HepG2 (cell line): ENCODE data around the gene MTSS2. TPM values are rescaled to one million over a fixed set of nuclear protein-coding genes. Genes with fewer than 3 reads are reported as not detected.

Experiments used
- ATAC-seq: fragments of 200-7000 bp; cut with Tn5 transposase; 3 replicates; pipeline ENCODE4 v1.9.1; 2020; ENCODE audit warnings: mild to moderate bottlenecking, moderate library complexity
- BruUV-seq: library from RNA; stranded (reverse); fragments of 400-500 nt; replicated peaks from 2 replicates; lab custom pipeline; 2021; lab: Mats Ljungman, UMichigan
- CTCF ChIA-PET: fragments of 300-600 bp; formaldehyde crosslinking; extraction: SDS; loops from one replicate; lab custom pipeline; 2021; ENCODE audit warnings: low total read pairs, inconsistent platforms, low intra/inter-chr PET ratio; lab: Yijun Ruan, JAX
- POLR2A ChIA-PET: fragments of 350-600 bp; sonication (Branson Sonifier 250); formaldehyde crosslinking; loops from one replicate; lab custom pipeline; 2020; ENCODE audit warnings: antibody characterized with exemption, inconsistent platforms; lab: Yijun Ruan, JAX
- DNase-seq: peaks from one replicate; pipeline ENCODE4 v3.0.0-alpha.2; 2015; ENCODE audit warnings: low spot score
- FAIRE-seq: peaks from 3 replicates; lab custom pipeline; 2011; peaks lifted over from hg19 to GRCh38; lab: Jason Lieb, UNC
- H2AFZ ChIP-seq: one replicate; pipeline ENCODE4 v1.6.1; 2011; ENCODE audit warnings: low read length, inconsistent platforms
- H3K27ac ChIP-seq: fragments of 300-600 bp; 3 replicates; pipeline ENCODE4 v1.8.0; 2011; ENCODE audit warnings: mixed run types, mild to moderate bottlenecking, mixed read lengths, low read length, inconsistent platforms; ENCODE audit not compliant: insufficient read depth; ENCODE audit errors: extremely low read length
- H3K27me3 ChIP-seq, 2 experiments: fragments of 200-600 bp in 1 of 2; 2 replicates in 1 of 2; 3 replicates in 1 of 2; pipeline versions ENCODE4 v1.6.0 to v1.8.0; 2011; ENCODE audit warnings: low read length in 2 of 2, mild to moderate bottlenecking in 2 of 2, moderate library complexity in 2 of 2, inconsistent platforms in 1 of 2; ENCODE audit not compliant: insufficient read depth in 2 of 2, control insufficient read depth in 1 of 2
- H3K36me3 ChIP-seq, 2 experiments: fragments of 200-600 bp in 1 of 2; replicated peaks in 1 of 2; 2 replicates in 1 of 2; 3 replicates in 1 of 2; pipeline versions ENCODE4 v1.5.1 to v1.8.0; 2011; ENCODE audit warnings: low read length in 2 of 2, inconsistent platforms in 1 of 2; ENCODE audit not compliant: insufficient read depth in 2 of 2, control insufficient read depth in 1 of 2
- H3K4me1 ChIP-seq: 2 replicates; pipeline ENCODE4 v1.5.1; 2012; ENCODE audit warnings: low read length, inconsistent platforms; ENCODE audit not compliant: insufficient read depth
- H3K4me2 ChIP-seq: 2 replicates; pipeline ENCODE4 v1.6.0; 2011; ENCODE audit warnings: low read depth, low read length, inconsistent platforms
- H3K4me3 ChIP-seq, 3 experiments: fragments of 200-600 bp in 1 of 3; sonication (generic), shearing (Covaris generic) in 1 of 3; replicated peaks in 1 of 3; 2 replicates each; pipeline ENCODE4 v1.5.1; 2011 to 2016; ENCODE audit warnings: low read length in 3 of 3, inconsistent platforms in 2 of 3, low read depth in 2 of 3, mild to moderate bottlenecking in 2 of 3, control low read depth in 1 of 3, mixed read lengths in 1 of 3; ENCODE audit not compliant: insufficient read depth in 1 of 3
- H3K79me2 ChIP-seq: one replicate; pipeline ENCODE4 v1.6.1; 2011; ENCODE audit warnings: low read length, inconsistent platforms; ENCODE audit not compliant: insufficient read depth
- H3K9ac ChIP-seq: 2 replicates; pipeline ENCODE4 v1.6.0; 2011; ENCODE audit warnings: mild to moderate bottlenecking, low read depth, low read length, inconsistent platforms; ENCODE audit not compliant: insufficient read depth
- H3K9me3 ChIP-seq: 2 replicates; pipeline ENCODE4 v1.5.1; 2012; ENCODE audit warnings: mild to moderate bottlenecking, low read length
- H4K20me1 ChIP-seq: 2 replicates; pipeline ENCODE4 v1.6.0; 2011; ENCODE audit warnings: inconsistent platforms, mild to moderate bottlenecking, low read length, moderate library complexity; ENCODE audit not compliant: insufficient read depth
- BCL6 ChIP-seq: IDR thresholded peaks from 2 replicates; pipeline ENCODE4 v1.6.1; 2016; ENCODE audit warnings: missing genetic modification reagents, missing compliant biosample characterization
- BORCS8-MEF2B ChIP-seq: sonication (generic); formaldehyde crosslinking; IDR thresholded peaks from 2 replicates; pipeline ENCODE4 v1.8.0; 2022; ENCODE audit warnings: mild to moderate bottlenecking, missing genetic modification reagents
- DNMT1 ChIP-seq: sonication (generic); formaldehyde crosslinking; IDR thresholded peaks from 2 replicates; pipeline ENCODE4 v1.5.1; 2020; ENCODE audit warnings: mild to moderate bottlenecking, missing genetic modification reagents
- EHMT2 ChIP-seq: fragments of 200-600 bp; sonication (generic); IDR thresholded peaks from 2 replicates; pipeline ENCODE4 v1.7.0; 2017; ENCODE audit warnings: antibody characterized with exemption, low read depth, low read length, borderline replicate concordance
- HNRNPLL ChIP-seq: fragments of 200-400 bp; formaldehyde crosslinking; IDR thresholded peaks from 2 replicates; pipeline ENCODE4 v1.6.1; 2017; ENCODE audit warnings: mild to moderate bottlenecking, low read depth, low read length; ENCODE audit not compliant: poor library complexity, severe bottlenecking
- KMT2B ChIP-seq: IDR thresholded peaks from 2 replicates; pipeline ENCODE4 v1.6.1; 2016; ENCODE audit warnings: missing genetic modification reagents, missing compliant biosample characterization
- MIER2 ChIP-seq: IDR thresholded peaks from 2 replicates; pipeline ENCODE4 v1.6.1; 2016; ENCODE audit warnings: missing biosample characterization, missing genetic modification reagents
- NFRKB ChIP-seq: fragments of 450-650 bp; IDR thresholded peaks from 2 replicates; pipeline ENCODE4 v1.6.1; 2017
- SKI ChIP-seq: fragments of 450-650 bp; IDR thresholded peaks from one replicate; pipeline ENCODE4 v1.6.1; 2018; ENCODE audit warnings: mild to moderate bottlenecking; ENCODE audit not compliant: partially characterized antibody
- YY1 ChIP-seq: IDR thresholded peaks from 2 replicates; pipeline ENCODE4 v1.6.1; 2011; ENCODE audit warnings: low read length, low read depth, moderate library complexity, mild to moderate bottlenecking; ENCODE audit not compliant: insufficient read depth, insufficient replicate concordance
- ZFP36L1 ChIP-seq: sonication (generic); formaldehyde crosslinking; IDR thresholded peaks from 2 replicates; pipeline ENCODE4 v1.8.0; 2022; ENCODE audit warnings: mild to moderate bottlenecking, missing genetic modification reagents, moderate library complexity
- ZNF232 ChIP-seq: sonication (generic); formaldehyde crosslinking; IDR thresholded peaks from 2 replicates; pipeline ENCODE4 v1.4.0; 2020; ENCODE audit warnings: missing genetic modification reagents, borderline replicate concordance
- ZNF280B ChIP-seq: sonication (generic); formaldehyde crosslinking; IDR thresholded peaks from 2 replicates; pipeline ENCODE4 v1.5.0; 2020; ENCODE audit warnings: missing genetic modification reagents, mild to moderate bottlenecking, borderline replicate concordance
- ZNF30 ChIP-seq: sonication (generic); formaldehyde crosslinking; IDR thresholded peaks from 2 replicates; pipeline ENCODE4 v1.5.0; 2020; ENCODE audit warnings: mild to moderate bottlenecking, missing genetic modification reagents
- ZNF597 ChIP-seq: sonication (generic); formaldehyde crosslinking; IDR thresholded peaks from 2 replicates; pipeline ENCODE4 v1.5.0; 2020; ENCODE audit warnings: missing genetic modification reagents
- ZNF674 ChIP-seq: sonication (generic); formaldehyde crosslinking; IDR thresholded peaks from 2 replicates; pipeline ENCODE4 v1.5.0; 2020; ENCODE audit warnings: low read depth, mild to moderate bottlenecking, missing genetic modification reagents
- ZNF776 ChIP-seq: sonication (generic); formaldehyde crosslinking; IDR thresholded peaks from 2 replicates; pipeline ENCODE4 v1.4.0; 2020; ENCODE audit warnings: mild to moderate bottlenecking, missing genetic modification reagents
- WGBS: methylation state at CpG from one replicate; pipeline ENCODE4 v1.1.6; 2017; ENCODE audit warnings: low lambda C conversion rate; 5-methylcytosine and 5-hydroxymethylcytosine counted together
- in situ Hi-C: cut with HindIII; loops from 2 replicates; pipeline ENCODE4 v1.10.0; 2017; ENCODE audit warnings: low pct_unique_long_range_greater_than_20kb; ENCODE audit not compliant: extremely low pct_ligation_motif_present
- intact Hi-C: fragments of 100-400 bp; cut with micrococcal nuclease; formaldehyde crosslinking; loops from one replicate; pipeline ENCODE4 v1.10.0; 2022; ENCODE audit not compliant: unreplicated experiment
- polyA plus RNA-seq, 8 experiments: library from polyadenylated mRNA; depleted of rRNA in 3 of 8; stranded (reverse) in 7 of 8; unstranded in 1 of 8; fragments of >200 nt; fragmentation: Illumina TruSeq in 4 of 8; extraction: Trizol in 4 of 8; gene quantifications; 2 replicates each; pipeline versions ENCODE4 v1.2.1 to v1.2.3, GENCODE V29; 2011 to 2016; ENCODE audit warnings: low read depth in 4 of 8, missing spikeins in 1 of 8, mixed read lengths in 1 of 8; ENCODE audit not compliant: insufficient read depth in 1 of 8
- total RNA-seq, 5 experiments: library from RNA; depleted of rRNA; stranded (reverse); fragments of >200 nt; fragmentation: Illumina TruSeq; extraction: Trizol; gene quantifications; 2 replicates each; pipeline ENCODE4 v1.2.3, GENCODE V29; 2016; ENCODE audit warnings: low read depth in 1 of 5

MTSS2 gene
- total and polyA plus RNA-seq, 2 of the 13 experiments (the other 11 are each of a cell fraction or from before 2014, with no cell fraction given): 132 to 242 TPM

GRCh38 chr16:70658921-70659320 lies 26.9 kb downstream of the MTSS2 start:
- no peak for TF ChIP-seq DNMT1 (CRISPR knock-in tag)
- TF ChIP-seq BCL6: no peak
- TF ChIP-seq KMT2B (CRISPR knock-in tag): no peak
- no peak for TF ChIP-seq EHMT2
- TF ChIP-seq ZNF280B (CRISPR knock-in tag): no peak
- no peak for TF ChIP-seq MIER2 (CRISPR knock-in tag)
- TF ChIP-seq ZNF674 (CRISPR knock-in tag): no peak
- no peak for TF ChIP-seq NFRKB
- no peak for TF ChIP-seq ZFP36L1 (CRISPR knock-in tag)
- TF ChIP-seq YY1: no peak
- no peak for TF ChIP-seq ZNF776 (CRISPR knock-in tag)
- TF ChIP-seq SKI: no peak
- no peak for TF ChIP-seq HNRNPLL
- no peak for TF ChIP-seq ZNF597 (CRISPR knock-in tag)
- no peak for TF ChIP-seq ZNF232 (CRISPR knock-in tag)
- TF ChIP-seq ZNF30 (CRISPR knock-in tag): no peak
- TF ChIP-seq BORCS8-MEF2B (CRISPR knock-in tag): no peak
- 25% methylated on average over 4 of the region's 5 CpGs for WGBS
- intact Hi-C loops: no loop called here

More at GRCh38 chr16:70658921-70659320, 26.9 kb downstream of the MTSS2 start:
- Histone ChIP-seq H3K4me3 (no peak overlapping the region), H3K9me3 (no peaks in the 10 kb centered on the region), H2AFZ (no peak overlapping the region), H3K79me2 (no peaks in the 10 kb centered on the region), H3K27me3 (0 out of 5 replicates have a peak, but pooled peaks cover 1 to 2% of the 10 kb centered on the region in 2 experiments), H3K9ac (no peak overlapping the region), H4K20me1 (peaks cover 14% of the 10 kb centered on the region; the same call in 1 of the 2 replicates), H3K4me1 (peaks cover 42% of the 10 kb centered on the region), H3K4me2 (no peak overlapping the region), H3K27ac (no peak overlapping the region), H3K36me3 (peaks cover 4 to 11% of the 10 kb centered on the region in 2 experiments; a peak in 3 of 5 replicates)
- FAIRE-seq (no peak), ATAC-seq (no peak), DNase-seq (no peak)
- in situ Hi-C loops: loop anchor here (5.0 kb wide), 1 partner anchor 108 kb away; no protein-coding TSS in a partner anchor
- POLR2A ChIA-PET: interaction anchor here (0.6 to 2.2 kb wide), 5 partner anchors 11 to 66 kb away, joined by 3 to 16 read pairs (median 7); no protein-coding TSS in a partner anchor
- CTCF ChIA-PET: no interaction called here
- BruUV-seq: no TSS peak
